H1 (cell line): ENCODE measurements around the gene CTSV. TPM values are rescaled to one million over a fixed set of nuclear protein-coding genes. Genes with fewer than 3 reads are reported as not detected.
"Not testable (repeated sequence)": the region's sequence is repeated elsewhere in the genome, so short reads cannot be mapped to it uniquely, and the experiment has no call there.

ENCODE experiments used
- CTCF ChIA-PET: fragments of 300-600 bp; sonication (Branson Sonifier 250); formaldehyde crosslinking; loops from one replicate; lab custom pipeline; 2021; ENCODE audit not compliant: partially characterized antibody; lab: Charles Lee
- POLR2A ChIA-PET: fragments of 300-600 bp; sonication (Branson Sonifier 250); formaldehyde crosslinking; loops from one replicate; lab custom pipeline; 2021; ENCODE audit warnings: inconsistent platforms; ENCODE audit not compliant: partially characterized antibody; lab: Charles Lee
- DNase-seq, 2 experiments: peaks; one replicate each; pipeline versions ENCODE4 v3.0.0 to v3.0.0-alpha.2; 2010 to 2022; ENCODE audit warnings: low spot score in 2 of 2, low read depth in 1 of 2, mixed read lengths in 1 of 2
- FAIRE-seq: peaks from 2 replicates; lab custom pipeline; 2011; peaks lifted over from hg19 to GRCh38; lab: Jason Lieb, UNC
- H2AFZ ChIP-seq: 2 replicates; pipeline ENCODE4 v1.8.1; 2012; ENCODE audit warnings: low read length, inconsistent platforms
- H2AK5ac ChIP-seq: 2 replicates; pipeline ENCODE4 v1.6.1; 2013; ENCODE audit warnings: low read depth, low read length
- H2BK120ac ChIP-seq: replicated peaks from 2 replicates; pipeline ENCODE3; 2013; ENCODE audit warnings: low read depth, low read length, inconsistent platforms
- H2BK12ac ChIP-seq: 2 replicates; pipeline ENCODE4 v1.6.1; 2013; ENCODE audit warnings: low read depth, low read length
- H2BK15ac ChIP-seq: 2 replicates; pipeline ENCODE4 v1.6.1; 2013; ENCODE audit warnings: low read length
- H2BK20ac ChIP-seq: 2 replicates; pipeline ENCODE4 v1.6.1; 2013; ENCODE audit warnings: low read length
- H2BK5ac ChIP-seq: 2 replicates; pipeline ENCODE4 v1.6.1; 2013; ENCODE audit warnings: low read depth, low read length
- H3K14ac ChIP-seq: 2 replicates; pipeline ENCODE4 v1.6.1; 2013; ENCODE audit warnings: inconsistent platforms; ENCODE audit not compliant: insufficient read length
- H3K18ac ChIP-seq: 2 replicates; pipeline ENCODE4 v1.6.1; 2013; ENCODE audit warnings: low read length; ENCODE audit errors: extremely low read depth
- H3K23ac ChIP-seq: 2 replicates; pipeline ENCODE4 v1.6.1; 2013; ENCODE audit warnings: inconsistent platforms; ENCODE audit not compliant: insufficient read length
- H3K23me2 ChIP-seq: 2 replicates; pipeline ENCODE4 v1.6.1; 2013; ENCODE audit warnings: low read depth, low read length
- H3K27ac ChIP-seq: 2 replicates; pipeline ENCODE4 v1.6.1; 2011; ENCODE audit warnings: low read depth, low read length, inconsistent platforms
- H3K27me3 ChIP-seq, 4 experiments: replicated peaks in 1 of 4; 1 replicate in 1 of 4; 2 replicates in 3 of 4; pipeline versions ENCODE4 v1.6.1 to v1.8.1; 2011 to 2013; ENCODE audit warnings: low read length in 3 of 4, mild to moderate bottlenecking in 3 of 4, inconsistent platforms in 2 of 4, mixed read lengths in 2 of 4, moderate library complexity in 1 of 4; ENCODE audit not compliant: control insufficient read depth in 3 of 4, insufficient read depth in 3 of 4; ENCODE audit errors: extremely low read depth in 1 of 4
- H3K36me3 ChIP-seq, 4 experiments: 2 replicates each; pipeline versions ENCODE4 v1.6.1 to v1.8.1; 2011 to 2013; ENCODE audit warnings: mild to moderate bottlenecking in 4 of 4, low read length in 3 of 4, moderate library complexity in 2 of 4, control low read depth in 1 of 4, inconsistent platforms in 1 of 4; ENCODE audit not compliant: insufficient read depth in 4 of 4, control insufficient read depth in 2 of 4
- H3K4ac ChIP-seq: replicated peaks from 2 replicates; pipeline ENCODE3; 2013; ENCODE audit warnings: low read length, low read depth, mixed read lengths, inconsistent platforms; ENCODE audit not compliant: insufficient read length
- H3K4me1 ChIP-seq, 4 experiments: replicated peaks in 1 of 4; 1 replicate in 1 of 4; 2 replicates in 3 of 4; pipeline versions ENCODE4 v1.6.1 to v1.8.1; 2011 to 2013; ENCODE audit warnings: low read length in 3 of 4, inconsistent platforms in 2 of 4, mixed read lengths in 1 of 4; ENCODE audit not compliant: insufficient read depth in 4 of 4, control insufficient read depth in 3 of 4
- H3K4me2 ChIP-seq, 2 experiments: 2 replicates each; pipeline versions ENCODE4 v1.6.1 to v1.8.1; 2011 to 2013; ENCODE audit warnings: low read depth in 2 of 2, low read length in 2 of 2, control low read depth in 1 of 2, inconsistent platforms in 1 of 2, mild to moderate bottlenecking in 1 of 2; ENCODE audit not compliant: insufficient read depth in 1 of 2
- H3K4me3 ChIP-seq, 4 experiments: fragments of 200-600, 300-600 bp in 1 of 4; sonication (generic), shearing (Covaris generic), sonication (Bioruptor Twin) in 1 of 4; 2 replicates each; pipeline versions ENCODE4 v1.5.1 to v1.8.1; 2011 to 2016; ENCODE audit warnings: low read length in 4 of 4, low read depth in 3 of 4, control low read depth in 2 of 4, inconsistent platforms in 2 of 4, mild to moderate bottlenecking in 2 of 4, mixed read lengths in 1 of 4, moderate library complexity in 1 of 4; ENCODE audit not compliant: insufficient read depth in 2 of 4; ENCODE audit errors: extremely low read depth in 1 of 4
- H3K56ac ChIP-seq: replicated peaks from 2 replicates; pipeline ENCODE3; 2013; ENCODE audit warnings: low read depth, mild to moderate bottlenecking, mixed read lengths, low read length, inconsistent platforms; ENCODE audit not compliant: insufficient read length
- H3K79me1 ChIP-seq: 2 replicates; pipeline ENCODE4 v1.6.1; 2013; ENCODE audit warnings: low read depth, low read length, control low read depth
- H3K79me2 ChIP-seq, 2 experiments: 2 replicates each; pipeline versions ENCODE4 v1.6.1 to v1.8.1; 2012 to 2013; ENCODE audit warnings: low read length in 2 of 2, mild to moderate bottlenecking in 2 of 2, inconsistent platforms in 1 of 2; ENCODE audit not compliant: insufficient read depth in 2 of 2, control insufficient read depth in 1 of 2
- H3K9ac ChIP-seq, 4 experiments: replicated peaks in 1 of 4; 1 replicate in 1 of 4; 2 replicates in 3 of 4; pipeline versions ENCODE4 v1.6.1 to v1.8.1; 2011 to 2013; ENCODE audit warnings: low read depth in 3 of 4, low read length in 3 of 4, control low read depth in 2 of 4, mild to moderate bottlenecking in 2 of 4, moderate library complexity in 2 of 4, inconsistent platforms in 1 of 4; ENCODE audit errors: extremely low read depth in 1 of 4
- H3K9me3 ChIP-seq, 2 experiments: 2 replicates each; pipeline versions ENCODE4 v1.6.1 to v1.8.1; 2012 to 2013; ENCODE audit warnings: mild to moderate bottlenecking in 2 of 2, moderate library complexity in 2 of 2, control low read depth in 1 of 2, inconsistent platforms in 1 of 2, low read depth in 1 of 2, low read length in 1 of 2, mixed read lengths in 1 of 2; ENCODE audit not compliant: insufficient read depth in 2 of 2
- H4K20me1 ChIP-seq, 2 experiments: replicated peaks in 1 of 2; 2 replicates each; pipeline versions ENCODE3 to v1.8.1; 2011 to 2013; ENCODE audit warnings: inconsistent platforms in 2 of 2, low read length in 2 of 2, mild to moderate bottlenecking in 1 of 2; ENCODE audit not compliant: insufficient read depth in 2 of 2, control insufficient read depth in 1 of 2
- H4K5ac ChIP-seq: 2 replicates; pipeline ENCODE4 v1.6.1; 2013; ENCODE audit warnings: low read length, low read depth, mixed read lengths, inconsistent platforms; ENCODE audit not compliant: insufficient read length
- H4K8ac ChIP-seq: 2 replicates; pipeline ENCODE4 v1.8.0; 2013; ENCODE audit warnings: mild to moderate bottlenecking, moderate library complexity, low read length, inconsistent platforms; ENCODE audit not compliant: insufficient read depth; ENCODE audit errors: extremely low read depth
- H4K91ac ChIP-seq: replicated peaks from 2 replicates; pipeline ENCODE3; 2013; ENCODE audit warnings: low read length, mixed read lengths, inconsistent platforms; ENCODE audit not compliant: insufficient read length
- WGBS, 2 experiments: shearing (Covaris generic) in 1 of 2; methylation state at CpG; one replicate each; pipeline versions ENCODE4 v1.1.6 to v1.1.7; 2013 to 2015; ENCODE audit warnings: low lambda C conversion rate in 2 of 2, mixed read lengths in 2 of 2, inconsistent platforms in 1 of 2, low coverage in 1 of 2, missing lambda C conversion rate in 1 of 2; ENCODE audit not compliant: insufficient replicate concordance in 2 of 2, insufficient coverage in 1 of 2, insufficient read length in 1 of 2; ENCODE audit errors: extremely low coverage in 1 of 2, missing lambda C conversion rate in 1 of 2; 5-methylcytosine and 5-hydroxymethylcytosine counted together
- polyA plus RNA-seq, 7 experiments: library from polyadenylated mRNA; depleted of rRNA in 3 of 7; stranded (reverse) in 5 of 7; unstranded in 2 of 7; fragments of >200 nt in 5 of 7; fragments of 200-250 nt in 2 of 7; gene quantifications; 1 replicate in 5 of 7; 2 replicates in 1 of 7; 4 replicates in 1 of 7; pipeline versions ENCODE4 v1.2.1 to v1.2.3, GENCODE V29; 2011 to 2013; ENCODE audit warnings: missing spikeins in 2 of 7, mixed read lengths in 2 of 7
- total RNA-seq: library from RNA; stranded (reverse); fragmentation: NEBNext Ultra II Directional; extraction: Animal tissue kit (Norgen Biotek cat#: 25700); gene quantifications from 2 replicates; pipeline ENCODE4 v1.2.1, GENCODE V29; 2021

The CTSV gene
- total and polyA plus RNA-seq, 2 of the 8 experiments (the other 6 are each of a cell fraction or from before 2014, with no cell fraction given), result 91.0 to 114 TPM

DNA sequence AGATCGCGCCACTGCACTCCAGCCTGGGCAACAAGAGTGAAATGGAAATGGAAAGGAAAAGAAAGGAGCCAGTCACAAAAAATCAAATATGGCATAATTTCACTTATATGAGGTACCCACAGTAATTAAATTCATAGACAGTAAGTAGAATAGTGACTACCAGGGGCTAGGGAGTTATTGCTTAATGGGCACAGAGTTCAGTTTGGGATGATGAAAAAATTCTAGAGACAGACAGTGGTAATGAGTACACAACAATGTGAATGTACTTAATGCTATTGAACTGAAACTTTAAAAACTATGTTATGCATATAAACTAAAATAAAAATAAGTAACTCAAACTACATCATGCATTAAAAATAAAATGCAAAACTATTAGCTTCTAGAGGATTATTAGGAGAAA, 54.1 kb downstream of the CTSV start:
- H3K4me1 ChIP-seq, H3K4ac ChIP-seq, H3K79me1 ChIP-seq, H2BK20ac ChIP-seq, H3K23me2 ChIP-seq, H2BK12ac ChIP-seq, H3K27me3 ChIP-seq, POLR2A ChIA-PET, H3K4me2 ChIP-seq, H3K4me3 ChIP-seq, H4K8ac ChIP-seq, H3K23ac ChIP-seq, H2BK15ac ChIP-seq, H4K91ac ChIP-seq, DNase-seq, H3K9me3 ChIP-seq, H4K20me1 ChIP-seq, H2AK5ac ChIP-seq, H3K56ac ChIP-seq, H3K36me3 ChIP-seq, H3K18ac ChIP-seq, H3K9ac ChIP-seq, H4K5ac ChIP-seq, H2AFZ ChIP-seq, H2BK5ac ChIP-seq, FAIRE-seq, H2BK120ac ChIP-seq, H3K27ac ChIP-seq, CTCF ChIA-PET, H3K14ac ChIP-seq: not testable (repeated sequence)
- peaks cover 0 to 57% of the 10 kb centered on the region in 2 experiments; a peak in 3 of 4 replicates for H3K79me2 ChIP-seq
- WGBS, 2 experiments, result 92% methylated on average over 2 of the region's 2 CpGs; no CpG with 5 or more reads in 1 of the 2 experiments

- H3K23me2 ChIP-seq, H3K4ac ChIP-seq, H3K79me1 ChIP-seq, H3K14ac ChIP-seq, DNase-seq, H2AFZ ChIP-seq, H2BK12ac ChIP-seq, H2AK5ac ChIP-seq, H4K20me1 ChIP-seq, H3K9ac ChIP-seq, H3K9me3 ChIP-seq, POLR2A ChIA-PET, H2BK120ac ChIP-seq, H3K36me3 ChIP-seq, H2BK5ac ChIP-seq, H3K27ac ChIP-seq, CTCF ChIA-PET, H2BK15ac ChIP-seq, FAIRE-seq, H3K56ac ChIP-seq, H3K4me1 ChIP-seq, H3K27me3 ChIP-seq, H4K8ac ChIP-seq, H3K18ac ChIP-seq, H2BK20ac ChIP-seq, H3K23ac ChIP-seq, H3K4me2 ChIP-seq, H4K91ac ChIP-seq, H3K4me3 ChIP-seq, H4K5ac ChIP-seq: not testable (repeated sequence)
- peaks cover 0 to 59% of the 10 kb centered on the region in 2 experiments; a peak in 3 of 4 replicates for H3K79me2 ChIP-seq
- 85% methylated on average over 2 of the region's 3 CpGs; no CpG with 5 or more reads in 1 of the 2 experiments for WGBS, 2 experiments
These were observed 54.8 kb downstream of the CTSV start for GRCh38 chr9:96984139-96984538.
